Hepatocyte (in vitro differentiated cells): ENCODE results near the gene IGF2.

Experiments used
- CTCF ChIP-seq: fragments of 200-600 bp; sonication (generic); IDR thresholded peaks from 2 replicates; pipeline ENCODE4 v1.5.1; 2016; ENCODE audit warnings: antibody characterized with exemption, mild to moderate bottlenecking; ENCODE audit not compliant: poor library complexity
- EZH2 ChIP-seq: fragments of 200-600 bp; sonication (generic); IDR thresholded peaks from 2 replicates; pipeline ENCODE4 v1.6.1; 2016; ENCODE audit warnings: antibody characterized with exemption, mild to moderate bottlenecking, borderline replicate concordance
- EZH2phosphoT487 ChIP-seq: fragments of 200-600 bp; sonication (generic); IDR thresholded peaks from one replicate; pipeline ENCODE4 v1.6.1; 2018; ENCODE audit warnings: antibody characterized with exemption, mild to moderate bottlenecking, low read depth, moderate library complexity; ENCODE audit not compliant: unreplicated experiment, severe bottlenecking

- TF ChIP-seq CTCF: no peak
- TF ChIP-seq EZH2phosphoT487: no peak
- no peak for TF ChIP-seq EZH2
Measured at GRCh38 chr11:2164081-2164480, 24.9 kb upstream of the IGF2 start.
